Renal cortical epithelial cell (primary cell): ENCODE data around the gene SLC9A9. TPM values are rescaled to one million over a fixed set of nuclear protein-coding genes. Genes with fewer than 3 reads are reported as not detected.

ENCODE experiments used
- DNase-seq: peaks from one replicate; pipeline ENCODE4 v3.0.0-alpha.2; 2011; ENCODE audit warnings: low read depth
- total RNA-seq: library from RNA; depleted of rRNA; stranded (reverse); fragments of >200 nt; gene quantifications from 2 replicates; pipeline ENCODE4 v1.2.3, GENCODE V29; 2014

Gene SLC9A9
- total RNA-seq, 1 donor from 2014 or later: 1.0 TPM

GRCh38 chr3:143648218-143648617 is 200.1 kb downstream of the SLC9A9 start:
- DNase-seq: no peak

- peak; percentile 87 for DNase-seq
These were observed 203.7 kb downstream of the SLC9A9 start for GRCh38 chr3:143644370-143645089.

- no peak for DNase-seq
These were observed 204.4 kb downstream of the SLC9A9 start for GRCh38 chr3:143643905-143644304.

DNA sequence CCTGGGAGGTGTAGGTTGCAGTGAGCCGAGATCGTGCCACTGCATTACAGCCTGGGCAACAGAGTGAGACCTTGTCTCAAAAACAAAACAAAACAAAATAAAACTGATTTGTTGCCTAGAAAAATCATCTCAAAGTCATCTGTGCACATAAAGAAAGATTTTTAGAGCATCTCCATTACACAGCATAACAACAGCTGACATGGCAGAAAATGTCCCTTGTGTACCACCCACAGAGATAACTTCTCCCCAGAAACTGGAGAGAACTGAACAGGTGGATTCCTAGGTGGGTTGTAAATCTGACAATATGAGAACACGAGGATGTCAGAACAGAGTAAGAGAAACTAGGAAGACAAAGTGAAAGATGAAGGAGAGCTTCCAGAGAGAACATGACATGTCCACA is 207.5 kb downstream of the SLC9A9 start:
- DNase-seq: no peak

DNA sequence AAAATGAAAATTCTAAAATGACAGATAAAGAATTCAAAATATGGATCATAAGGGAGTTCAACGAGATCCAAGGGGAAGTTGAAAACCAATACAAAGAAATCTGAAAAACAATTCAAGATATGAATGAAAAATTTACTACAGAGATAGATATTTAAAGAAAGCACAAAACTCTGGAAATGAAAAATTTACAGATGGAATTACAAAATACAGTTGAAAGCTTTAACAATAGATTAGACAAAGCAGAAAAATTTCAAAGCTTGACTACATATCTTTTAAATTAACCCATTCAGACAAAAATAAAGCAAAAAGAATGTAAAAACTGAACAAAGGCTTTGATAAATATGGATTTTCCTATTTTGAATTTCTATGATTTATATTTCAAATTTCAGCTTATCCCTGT is 211.1 kb downstream of the SLC9A9 start:
- no peak for DNase-seq

GRCh38 chr3:143634991-143635390 is 213.3 kb downstream of the SLC9A9 start:
- DNase-seq: no peak

DNA sequence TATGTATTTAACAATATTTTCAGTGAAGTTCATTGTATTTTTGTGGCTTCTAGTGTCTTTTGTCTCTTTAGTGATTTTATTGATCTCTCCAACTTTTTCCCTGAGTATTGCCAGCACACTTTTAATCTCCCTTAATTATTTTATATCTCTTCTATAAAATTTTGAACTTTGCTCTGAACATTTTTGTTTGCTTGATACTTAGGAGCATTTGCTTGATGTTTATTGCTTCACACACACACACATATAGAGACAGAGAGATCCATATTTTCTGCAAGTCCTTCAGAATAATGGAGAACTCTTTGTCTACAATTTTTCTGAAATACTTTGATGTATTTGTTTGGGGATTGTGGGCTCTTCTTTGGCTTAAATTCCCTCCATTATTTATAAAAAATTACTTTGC is 213.8 kb downstream of the SLC9A9 start:
- no peak for DNase-seq

DNA sequence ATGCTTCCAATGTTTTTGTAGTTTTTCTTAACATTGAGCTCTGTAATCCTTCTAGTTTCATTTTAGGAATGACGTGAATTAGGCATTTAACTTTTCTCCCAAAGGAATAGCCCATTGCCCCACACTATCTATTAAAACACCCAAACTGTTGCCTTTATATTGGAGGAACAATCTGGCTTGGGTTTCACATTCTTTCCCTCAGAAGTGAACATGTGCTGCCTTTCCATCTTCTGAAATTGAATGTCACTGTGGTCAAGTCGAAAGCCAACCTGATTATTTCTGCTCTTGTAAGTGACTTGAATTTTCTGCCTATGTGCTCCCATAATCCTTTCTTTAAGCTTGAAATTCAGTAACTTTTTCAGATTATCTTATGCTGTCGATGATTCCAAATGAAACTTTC is 214.5 kb downstream of the SLC9A9 start:
- DNase-seq: no peak

DNA sequence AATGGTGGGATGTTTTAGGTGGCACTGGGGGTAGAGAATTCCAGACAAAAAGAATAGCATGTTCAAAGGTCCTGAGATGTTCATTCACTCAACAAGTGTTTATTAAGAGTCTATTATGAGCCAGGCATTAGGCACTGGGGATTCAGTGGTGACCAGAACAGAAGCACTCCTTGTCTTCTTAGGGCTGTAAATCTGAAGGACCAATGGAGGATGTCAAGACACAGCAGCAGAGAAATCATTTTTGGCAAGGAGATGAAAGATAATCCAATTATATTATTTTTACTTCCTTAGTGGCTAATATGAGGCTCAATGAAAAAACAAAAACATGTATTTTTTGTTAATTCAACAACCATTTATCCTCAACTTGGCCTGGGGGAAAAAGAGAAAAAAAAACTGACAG is 218.5 kb downstream of the SLC9A9 start:
- DNase-seq: no peak

DNA sequence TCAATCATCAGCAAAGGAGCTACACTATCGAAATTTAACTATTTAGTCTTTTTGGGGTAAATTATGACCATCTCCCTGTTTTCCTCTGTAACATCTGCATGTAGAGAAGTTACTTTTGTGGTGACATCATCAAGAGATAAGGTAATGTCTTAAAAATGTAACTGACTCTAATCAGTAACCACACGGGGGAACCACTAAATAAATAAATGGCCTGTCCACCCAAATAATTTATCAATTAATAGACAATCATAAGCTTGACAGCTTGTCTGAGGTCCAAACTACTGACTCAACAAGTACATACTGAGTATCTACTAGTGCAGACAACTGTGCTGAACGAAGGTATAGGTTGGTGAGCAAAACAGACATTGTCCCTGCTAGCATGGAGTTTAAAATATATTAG is 219.3 kb downstream of the SLC9A9 start:
- no peak for DNase-seq

- DNase-seq: peak; percentile 6
These were observed 220.9 kb downstream of the SLC9A9 start for GRCh38 chr3:143627336-143627735.

DNA sequence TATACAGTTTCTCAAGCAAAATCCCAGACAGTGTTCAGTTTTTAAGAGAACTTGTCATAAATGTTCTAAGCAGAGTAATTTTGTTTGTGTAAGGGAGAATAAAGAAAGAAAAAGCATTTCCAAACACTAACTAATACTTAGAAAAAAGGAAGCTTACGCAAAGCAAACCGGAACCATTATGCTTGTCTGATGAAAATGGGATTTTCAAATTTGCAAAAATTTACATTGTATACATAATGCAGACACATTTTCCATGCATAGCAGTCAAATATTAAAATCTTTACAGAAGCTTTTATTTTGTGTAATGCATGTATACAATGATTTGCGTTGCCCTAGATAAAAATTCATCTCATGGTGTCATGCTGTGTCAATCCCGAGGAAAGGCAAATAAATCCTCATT is 229.0 kb downstream of the SLC9A9 start:
- no peak for DNase-seq

GRCh38 chr3:143617050-143617449 is 231.2 kb downstream of the SLC9A9 start:
- DNase-seq: no peak

DNA sequence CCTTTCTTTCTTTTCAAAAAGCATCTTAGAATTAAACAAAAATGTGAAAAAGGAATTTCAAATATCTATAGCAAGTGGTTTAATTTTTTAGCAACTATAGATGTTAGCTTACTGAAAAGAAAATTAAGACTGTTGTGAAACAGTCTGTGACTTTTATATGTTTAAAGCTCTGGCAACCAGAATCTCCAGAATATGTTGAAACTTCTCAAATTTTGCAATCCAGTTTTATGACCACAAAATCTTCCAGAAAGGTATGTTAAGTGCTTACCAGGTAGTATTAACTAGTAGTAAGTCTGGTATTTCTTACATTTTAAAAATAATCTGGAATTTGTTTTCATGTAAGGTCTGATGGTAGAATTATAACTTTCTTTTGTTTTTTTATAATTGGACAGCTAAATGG is 235.0 kb downstream of the SLC9A9 start:
- DNase-seq: peak; percentile 62

DNA sequence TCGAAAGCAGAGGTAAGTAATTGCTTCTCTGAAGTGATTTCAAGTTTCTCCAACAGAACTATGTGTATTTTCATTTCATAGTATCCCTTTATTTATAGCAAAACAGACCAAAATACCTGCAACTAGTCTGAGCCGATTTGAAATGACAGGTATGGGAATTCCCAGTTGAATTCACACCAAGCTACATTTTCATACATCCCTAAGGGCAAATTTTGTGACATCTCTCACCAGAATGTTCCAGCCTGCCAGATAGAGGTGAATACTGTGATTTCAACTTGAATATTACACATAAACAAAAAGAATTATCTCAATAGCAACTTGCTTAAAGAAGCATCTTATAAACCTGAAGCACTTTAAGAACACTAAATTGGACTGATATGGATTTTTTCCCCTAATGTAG is 235.7 kb downstream of the SLC9A9 start:
- no peak for DNase-seq

DNA sequence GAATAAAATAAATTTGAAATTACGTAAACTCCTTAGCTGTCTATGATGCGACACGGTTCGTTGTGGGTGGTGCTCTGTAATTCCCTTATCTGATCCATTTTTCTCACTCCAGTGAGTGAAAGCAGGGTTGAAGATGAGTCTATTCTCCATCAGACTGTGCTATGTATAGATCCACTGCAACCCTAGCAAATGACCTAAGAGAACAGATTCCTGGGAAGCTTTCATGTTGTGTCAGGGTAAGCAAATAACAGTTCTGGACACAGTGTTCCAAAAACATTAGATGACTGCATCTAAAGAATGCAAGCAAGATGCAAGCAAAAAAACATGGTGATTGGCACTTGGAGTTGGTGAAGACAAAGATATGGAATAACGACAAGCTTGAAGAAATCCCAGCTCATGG is 239.3 kb downstream of the SLC9A9 start:
- DNase-seq: peak; percentile 62

DNA sequence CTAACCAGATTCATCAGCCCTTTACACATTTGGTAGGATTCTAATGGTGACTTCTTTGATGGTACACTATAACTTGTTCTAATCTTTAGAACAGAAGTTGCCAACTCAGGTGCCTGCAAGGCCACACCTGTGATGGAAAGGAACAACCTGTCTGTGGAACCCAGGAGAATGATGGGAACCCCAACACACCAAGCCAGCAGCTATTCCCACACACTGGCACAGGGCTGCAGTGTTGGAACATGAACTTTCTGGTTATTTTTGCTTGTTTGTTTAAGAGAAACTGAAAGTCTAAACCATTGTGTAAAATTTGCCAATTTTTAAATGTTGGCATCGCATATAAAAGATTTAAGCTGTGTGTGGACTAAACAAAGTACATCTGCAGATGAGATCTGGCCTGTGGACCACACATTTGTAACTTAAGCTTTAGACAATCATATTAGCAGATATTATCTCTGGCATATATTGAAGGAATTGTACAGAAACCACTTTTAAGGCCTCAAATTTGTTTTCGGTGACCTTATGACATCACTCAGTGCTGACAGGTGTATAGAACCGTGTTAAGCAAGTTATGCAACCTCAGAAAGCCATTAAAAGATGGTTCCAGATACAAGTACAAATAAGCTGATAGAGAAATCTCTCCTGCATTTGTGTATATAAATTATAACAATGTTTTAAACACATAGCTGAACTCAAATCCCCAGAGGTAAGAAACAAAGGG is 242.9 kb downstream of the SLC9A9 start:
- DNase-seq: no peak

DNA sequence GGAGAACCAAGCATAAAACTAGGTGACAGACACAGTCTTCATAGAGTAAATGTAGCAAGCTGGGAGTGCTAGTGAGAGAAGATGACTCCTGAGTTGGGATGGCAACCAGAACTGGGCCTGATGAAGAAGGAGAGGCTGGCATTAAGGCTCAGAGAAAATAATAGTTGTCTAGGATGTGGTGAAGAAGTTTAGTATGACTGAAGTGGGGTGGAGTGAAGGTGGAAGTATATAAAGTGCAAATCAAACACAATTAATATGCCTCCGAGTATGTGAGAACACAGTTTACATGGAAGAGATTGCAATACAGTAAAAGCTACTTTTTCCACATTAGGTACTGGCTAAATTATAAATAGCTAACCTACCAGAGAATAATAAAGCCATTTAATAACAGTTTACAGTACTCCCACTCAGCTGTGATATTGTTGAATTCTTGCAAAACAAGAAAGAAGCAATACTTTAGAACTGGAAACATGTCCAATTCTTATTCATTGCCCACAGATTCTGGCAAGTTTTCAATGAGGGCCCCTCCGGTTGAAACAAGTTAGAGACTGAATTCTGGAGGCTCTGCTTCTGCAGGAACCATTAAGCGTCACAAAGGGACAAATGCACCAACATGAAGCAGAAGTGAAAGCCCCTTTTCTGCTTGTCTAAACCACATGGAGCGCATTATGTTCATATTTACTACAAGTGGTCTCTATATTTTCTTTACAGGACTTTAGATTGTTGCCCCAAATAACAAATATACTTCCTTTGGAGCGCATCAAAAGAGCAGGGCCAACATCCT is 243.7 kb downstream of the SLC9A9 start:
- no peak for DNase-seq

DNA sequence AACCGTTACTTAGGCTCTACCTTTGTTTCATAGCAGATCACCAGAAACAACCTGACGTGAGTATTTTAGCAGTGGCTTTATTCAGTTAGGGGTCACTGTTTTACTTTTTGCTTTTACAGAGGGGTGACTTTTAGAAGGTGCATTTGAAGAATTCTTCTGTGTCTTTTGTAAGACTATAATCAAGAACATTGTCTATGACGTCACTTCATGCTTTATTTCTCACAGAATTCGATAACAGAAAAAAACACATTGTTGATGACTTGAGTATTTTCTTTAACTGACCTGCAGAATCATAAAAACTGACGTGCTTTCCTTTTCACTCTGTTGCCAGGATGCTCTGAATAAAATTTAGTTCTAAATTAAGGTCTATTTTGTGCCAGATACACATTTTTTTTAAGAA is 244.5 kb downstream of the SLC9A9 start:
- DNase-seq: no peak

DNA sequence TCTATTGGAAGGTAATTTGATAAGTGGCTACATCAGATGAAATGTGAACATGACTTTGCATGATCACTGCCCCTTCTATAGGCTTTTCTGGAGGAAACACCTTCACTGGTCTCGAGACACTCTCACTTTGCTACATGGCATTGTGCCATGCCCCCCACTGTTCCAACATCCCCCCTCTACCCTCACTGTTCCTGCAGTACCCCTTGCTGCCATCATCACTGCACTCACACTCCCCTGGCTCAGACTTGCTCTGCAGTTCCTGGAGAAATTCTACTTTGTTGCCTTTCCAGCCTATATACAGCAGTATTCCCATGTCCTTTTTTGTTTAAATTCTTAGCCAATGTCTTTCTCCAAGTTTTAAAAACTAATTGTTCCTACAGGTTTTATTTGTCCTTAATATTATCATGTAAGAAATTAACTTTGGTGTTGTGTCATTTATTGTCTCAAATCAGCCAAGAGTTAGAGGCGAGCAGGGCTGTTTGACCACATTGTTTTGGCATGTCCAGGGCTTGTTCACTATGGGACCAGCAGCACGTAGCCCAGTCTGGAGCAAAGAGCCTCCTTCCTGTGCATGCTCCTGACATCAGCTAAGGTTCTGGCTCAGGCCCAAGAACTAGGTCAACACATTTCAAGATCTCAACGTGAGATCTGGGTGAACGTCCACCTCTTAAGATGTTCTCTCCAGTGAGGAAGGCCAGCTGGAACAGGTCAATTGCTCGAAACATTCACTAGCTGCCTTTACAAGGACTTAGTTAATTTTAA is 246.4 kb downstream of the SLC9A9 start:
- peak; percentile 78 for DNase-seq

- no peak for DNase-seq
These were observed 247.2 kb downstream of the SLC9A9 start for GRCh38 chr3:143600756-143601718.
